ENCODE measurements around the gene UQCRC2.

DNA sequence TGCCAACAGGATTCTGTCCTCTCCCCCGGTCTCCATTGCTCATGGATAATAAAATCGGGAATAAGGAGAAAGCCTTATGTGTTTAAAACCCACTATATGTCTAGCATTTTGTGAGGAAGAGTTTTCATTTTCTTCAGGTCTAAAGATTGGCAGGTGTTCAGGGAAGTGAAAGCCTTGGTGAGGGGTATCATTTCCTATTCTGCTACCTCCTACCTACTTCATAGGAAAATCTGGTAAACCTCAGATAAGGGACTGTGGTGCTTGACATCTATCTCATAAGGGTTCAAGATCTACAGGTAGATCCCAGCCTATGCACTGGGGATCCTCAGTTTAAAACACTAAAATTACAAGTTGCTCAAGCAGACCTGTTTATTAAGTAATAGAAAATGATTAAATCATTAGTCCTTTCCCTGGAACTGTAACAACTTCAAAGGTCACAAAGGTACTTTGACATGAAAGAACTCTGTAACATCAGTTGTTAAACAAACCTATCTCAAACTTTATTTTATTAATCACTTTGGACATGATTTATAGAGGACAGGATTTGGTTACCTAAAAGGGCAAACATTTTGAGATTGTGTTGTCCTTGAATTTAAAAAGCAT is 61.2 kb downstream of the UQCRC2 start:
- no peak for TF ChIP-seq GABPA (IDR thresholded peaks at IDR 0.05; ENCODE audit: low read depth)
- TF ChIP-seq YY1 (IDR thresholded peaks at IDR 0.05; ENCODE audit: low read depth) = no peak
- no peak for TF ChIP-seq SMC3 (IDR thresholded peaks at IDR 0.05; ENCODE audit: low read depth, low read length)
- TF ChIP-seq CTCF (IDR thresholded peaks at IDR 0.05) = no peak
- no peak for TF ChIP-seq POLR2AphosphoS5 (IDR thresholded peaks at IDR 0.05; ENCODE audit: low read depth, low read length)
- no peak for TF ChIP-seq FOXJ3 (CRISPR knock-in tag; IDR thresholded peaks at IDR 0.05)
- no peak for TF ChIP-seq CHD2 (IDR thresholded peaks at IDR 0.05; ENCODE audit: low read length, partially characterized antibody)
- TF ChIP-seq, protein P1, sequence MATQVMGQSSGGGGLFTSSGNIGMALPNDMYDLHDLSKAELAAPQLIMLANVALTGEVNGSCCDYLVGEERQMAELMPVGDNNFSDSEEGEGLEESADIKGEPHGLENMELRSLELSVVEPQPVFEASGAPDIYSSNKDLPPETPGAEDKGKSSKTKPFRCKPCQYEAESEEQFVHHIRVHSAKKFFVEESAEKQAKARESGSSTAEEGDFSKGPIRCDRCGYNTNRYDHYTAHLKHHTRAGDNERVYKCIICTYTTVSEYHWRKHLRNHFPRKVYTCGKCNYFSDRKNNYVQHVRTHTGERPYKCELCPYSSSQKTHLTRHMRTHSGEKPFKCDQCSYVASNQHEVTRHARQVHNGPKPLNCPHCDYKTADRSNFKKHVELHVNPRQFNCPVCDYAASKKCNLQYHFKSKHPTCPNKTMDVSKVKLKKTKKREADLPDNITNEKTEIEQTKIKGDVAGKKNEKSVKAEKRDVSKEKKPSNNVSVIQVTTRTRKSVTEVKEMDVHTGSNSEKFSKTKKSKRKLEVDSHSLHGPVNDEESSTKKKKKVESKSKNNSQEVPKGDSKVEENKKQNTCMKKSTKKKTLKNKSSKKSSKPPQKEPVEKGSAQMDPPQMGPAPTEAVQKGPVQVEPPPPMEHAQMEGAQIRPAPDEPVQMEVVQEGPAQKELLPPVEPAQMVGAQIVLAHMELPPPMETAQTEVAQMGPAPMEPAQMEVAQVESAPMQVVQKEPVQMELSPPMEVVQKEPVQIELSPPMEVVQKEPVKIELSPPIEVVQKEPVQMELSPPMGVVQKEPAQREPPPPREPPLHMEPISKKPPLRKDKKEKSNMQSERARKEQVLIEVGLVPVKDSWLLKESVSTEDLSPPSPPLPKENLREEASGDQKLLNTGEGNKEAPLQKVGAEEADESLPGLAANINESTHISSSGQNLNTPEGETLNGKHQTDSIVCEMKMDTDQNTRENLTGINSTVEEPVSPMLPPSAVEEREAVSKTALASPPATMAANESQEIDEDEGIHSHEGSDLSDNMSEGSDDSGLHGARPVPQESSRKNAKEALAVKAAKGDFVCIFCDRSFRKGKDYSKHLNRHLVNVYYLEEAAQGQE (IDR thresholded peaks at IDR 0.05; ENCODE audit: low read depth, low read length) = no peak
